HepG2 (cell line): ENCODE data around the gene NOL4L. TPM values are rescaled to one million over a fixed set of nuclear protein-coding genes. Genes with fewer than 3 reads are reported as not detected.

ENCODE experiments used
- HNRNPLL ChIP-seq: fragments of 200-400 bp; formaldehyde crosslinking; IDR thresholded peaks from 2 replicates; pipeline ENCODE4 v1.6.1; 2017; ENCODE audit warnings: mild to moderate bottlenecking, low read depth, low read length; ENCODE audit not compliant: poor library complexity, severe bottlenecking
- IKZF1 ChIP-seq: fragments of 450-650 bp; IDR thresholded peaks from 2 replicates; pipeline ENCODE4 v1.7.1; 2016
- NFATC3 ChIP-seq: sonication (generic); formaldehyde crosslinking; IDR thresholded peaks from 2 replicates; pipeline ENCODE4 v1.5.1; 2020; ENCODE audit warnings: mild to moderate bottlenecking, missing genetic modification reagents
- POGK ChIP-seq: sonication (generic); formaldehyde crosslinking; conservative IDR thresholded peaks from 2 replicates; pipeline ENCODE4 v1.8.0; 2022; ENCODE audit warnings: mild to moderate bottlenecking, moderate library complexity, missing genetic modification reagents
- POLR2A ChIP-seq, 2 experiments: IDR thresholded peaks; 2 replicates each; pipeline ENCODE4 v1.6.1; 2011; ENCODE audit warnings: low read depth in 2 of 2, low read length in 2 of 2, mild to moderate bottlenecking in 1 of 2, moderate library complexity in 1 of 2; ENCODE audit not compliant: insufficient read depth in 1 of 2
- RBM39 ChIP-seq: fragments of 200-400 bp; formaldehyde crosslinking; IDR thresholded peaks from one replicate; pipeline ENCODE4 v1.6.1; 2018; ENCODE audit warnings: antibody characterized with exemption, mild to moderate bottlenecking, low read depth, low read length; ENCODE audit not compliant: poor library complexity, severe bottlenecking
- ZFX ChIP-seq: sonication (generic); formaldehyde crosslinking; IDR thresholded peaks from 2 replicates; pipeline ENCODE4 v1.4.0; 2020; ENCODE audit warnings: mild to moderate bottlenecking, low read depth, missing genetic modification reagents, moderate library complexity
- ZNF180 ChIP-seq: sonication (generic); formaldehyde crosslinking; IDR thresholded peaks from 2 replicates; pipeline ENCODE4 v1.4.0; 2020; ENCODE audit warnings: low read depth, missing genetic modification reagents, borderline replicate concordance
- ZNF232 ChIP-seq: sonication (generic); formaldehyde crosslinking; IDR thresholded peaks from 2 replicates; pipeline ENCODE4 v1.4.0; 2020; ENCODE audit warnings: missing genetic modification reagents, borderline replicate concordance
- ZNF235 ChIP-seq: sonication (generic); formaldehyde crosslinking; IDR thresholded peaks from 2 replicates; pipeline ENCODE4 v1.8.1; 2023; ENCODE audit warnings: mild to moderate bottlenecking, missing genetic modification reagents, borderline replicate concordance
- ZNF468 ChIP-seq: sonication (generic); formaldehyde crosslinking; IDR thresholded peaks from 2 replicates; pipeline ENCODE4 v1.8.0; 2022; ENCODE audit warnings: mild to moderate bottlenecking, moderate library complexity, missing genetic modification reagents
- ZNF770 ChIP-seq: sonication (generic); formaldehyde crosslinking; IDR thresholded peaks from 2 replicates; pipeline ENCODE4 v1.5.0; 2020; ENCODE audit warnings: mild to moderate bottlenecking, missing genetic modification reagents
- ZNF773 ChIP-seq: sonication (generic); formaldehyde crosslinking; IDR thresholded peaks from 2 replicates; pipeline ENCODE4 v1.4.0; 2020; ENCODE audit warnings: missing genetic modification reagents, borderline replicate concordance
- ZNF800 ChIP-seq: sonication (generic); formaldehyde crosslinking; IDR thresholded peaks from 2 replicates; pipeline ENCODE4 v1.4.0; 2020; ENCODE audit warnings: missing genetic modification reagents
- polyA plus RNA-seq, 8 experiments: library from polyadenylated mRNA; depleted of rRNA in 3 of 8; stranded (reverse) in 7 of 8; unstranded in 1 of 8; fragments of >200 nt; fragmentation: Illumina TruSeq in 4 of 8; extraction: Trizol in 4 of 8; gene quantifications; 2 replicates each; pipeline versions ENCODE4 v1.2.1 to v1.2.3, GENCODE V29; 2011 to 2016; ENCODE audit warnings: low read depth in 4 of 8, missing spikeins in 1 of 8, mixed read lengths in 1 of 8; ENCODE audit not compliant: insufficient read depth in 1 of 8
- total RNA-seq, 5 experiments: library from RNA; depleted of rRNA; stranded (reverse); fragments of >200 nt; fragmentation: Illumina TruSeq; extraction: Trizol; gene quantifications; 2 replicates each; pipeline ENCODE4 v1.2.3, GENCODE V29; 2016; ENCODE audit warnings: low read depth in 1 of 5

The NOL4L gene
- total and polyA plus RNA-seq, 2 of the 13 experiments (the other 11 are each of a cell fraction or from before 2014, with no cell fraction given) = 16.6 to 35.4 TPM

GRCh38 chr20:32607324-32607723 is 22.2 kb upstream of the NOL4L start (continued):
- TF ChIP-seq POGK (CRISPR knock-in tag) = no peak
- TF ChIP-seq NFATC3 (CRISPR knock-in tag) = no peak
- TF ChIP-seq IKZF1 = no peak
- TF ChIP-seq POLR2A (IDR thresholded peaks at IDR 0.05; ENCODE audit: insufficient read depth in 1 of 2, low read depth in 2 of 2, low read length in 2 of 2) = no peak
- no peak for TF ChIP-seq HNRNPLL
- TF ChIP-seq ZNF232 = no peak
- peak; percentile 76 for TF ChIP-seq ZNF770 (CRISPR knock-in tag)
- TF ChIP-seq ZNF800 (CRISPR knock-in tag) = no peak
- no peak for TF ChIP-seq ZNF468 (CRISPR knock-in tag)
- no peak for TF ChIP-seq ZNF180 (CRISPR knock-in tag)
- no peak for TF ChIP-seq ZNF773 (CRISPR knock-in tag)
- TF ChIP-seq RBM39 = no peak
- 0 out of 2 replicates have a peak, but pooled peaks have one; percentile 5 for TF ChIP-seq ZFX (CRISPR knock-in tag)
- no peak for TF ChIP-seq ZNF235 (CRISPR knock-in tag)
- TF ChIP-seq, all 625 proteins: peak for 5
